ENCODE results near the gene TMEM163. TPM values are rescaled to one million over a fixed set of nuclear protein-coding genes. Genes with fewer than 3 reads are reported as not detected.

The TMEM163 gene
- total RNA-seq, 1 experiment from 2014 or later, result 2.5 TPM

GRCh38 chr2:134490559-134490958, 228.2 kb downstream of the TMEM163 start:
- intact Hi-C loops (cut with micrococcal nuclease; ENCODE audit: unreplicated experiment), result no loop called here
- no peak for TF ChIP-seq CTCF (IDR thresholded peaks at IDR 0.05; ENCODE audit: unreplicated experiment)
- Mint-ChIP-seq H3K9me3 (ENCODE audit: low read depth, unreplicated experiment) (no peaks in the 10 kb centered on the region), H3K27ac (ENCODE audit: unreplicated experiment) (no peak overlapping the region), H3K4me1 (ENCODE audit: low read depth, unreplicated experiment) (no peaks in the 10 kb centered on the region), H3K4me3 (ENCODE audit: low read depth, unreplicated experiment) (no peak overlapping the region), H3K36me3 (ENCODE audit: insufficient read depth, unreplicated experiment) (no peaks in the 10 kb centered on the region), H3K27me3 (ENCODE audit: unreplicated experiment) (no peaks in the 10 kb centered on the region)
- no peak for DNase-seq
- no TSS peak for BruUV-seq (replicated peaks)
- CTCF ChIA-PET, result no interaction called here

- no peaks in the 10 kb centered on the region for H3K4me1 Mint-ChIP-seq (ENCODE audit: low read depth, unreplicated experiment)
- no peak for DNase-seq
- H3K36me3 Mint-ChIP-seq (ENCODE audit: insufficient read depth, unreplicated experiment), result no peaks in the 10 kb centered on the region
- no peaks in the 10 kb centered on the region for H3K9me3 Mint-ChIP-seq (ENCODE audit: low read depth, unreplicated experiment)
- H3K4me3 Mint-ChIP-seq (ENCODE audit: low read depth, unreplicated experiment), result no peak overlapping the region
- no TSS peak for BruUV-seq (replicated peaks)
- CTCF ChIA-PET, result no interaction called here
- TF ChIP-seq CTCF (IDR thresholded peaks at IDR 0.05; ENCODE audit: unreplicated experiment), result no peak
- H3K27me3 Mint-ChIP-seq (ENCODE audit: unreplicated experiment), result no peaks in the 10 kb centered on the region
- H3K27ac Mint-ChIP-seq (ENCODE audit: unreplicated experiment), result no peak overlapping the region
- intact Hi-C loops (cut with micrococcal nuclease; ENCODE audit: unreplicated experiment), result no loop called here
Observed at GRCh38 chr2:134489732-134490384, 228.9 kb downstream of the TMEM163 start.

GRCh38 chr2:134482766-134483340, 235.9 kb downstream of the TMEM163 start:
- no peaks in the 10 kb centered on the region for H3K36me3 Mint-ChIP-seq (ENCODE audit: insufficient read depth, unreplicated experiment)
- no TSS peak for BruUV-seq (replicated peaks)
- H3K27ac Mint-ChIP-seq (ENCODE audit: unreplicated experiment), result no peak overlapping the region
- intact Hi-C loops (cut with micrococcal nuclease; ENCODE audit: unreplicated experiment), result no loop called here
- no peak for TF ChIP-seq CTCF (IDR thresholded peaks at IDR 0.05; ENCODE audit: unreplicated experiment)
- H3K4me3 Mint-ChIP-seq (ENCODE audit: low read depth, unreplicated experiment), result no peak overlapping the region
- no peaks in the 10 kb centered on the region for H3K27me3 Mint-ChIP-seq (ENCODE audit: unreplicated experiment)
- CTCF ChIA-PET, result no interaction called here
- no peak for DNase-seq
- no peaks in the 10 kb centered on the region for H3K4me1 Mint-ChIP-seq (ENCODE audit: low read depth, unreplicated experiment)
- no peaks in the 10 kb centered on the region for H3K9me3 Mint-ChIP-seq (ENCODE audit: low read depth, unreplicated experiment)

GRCh38 chr2:134482131-134482723, 236.6 kb downstream of the TMEM163 start:
- Mint-ChIP-seq H3K27me3 (ENCODE audit: unreplicated experiment) (no peaks in the 10 kb centered on the region), H3K27ac (ENCODE audit: unreplicated experiment) (no peak overlapping the region), H3K4me1 (ENCODE audit: low read depth, unreplicated experiment) (no peaks in the 10 kb centered on the region), H3K9me3 (ENCODE audit: low read depth, unreplicated experiment) (no peaks in the 10 kb centered on the region), H3K36me3 (ENCODE audit: insufficient read depth, unreplicated experiment) (no peaks in the 10 kb centered on the region), H3K4me3 (ENCODE audit: low read depth, unreplicated experiment) (no peak overlapping the region)
- DNase-seq, result no peak
- TF ChIP-seq CTCF (IDR thresholded peaks at IDR 0.05; ENCODE audit: unreplicated experiment), result no peak
- intact Hi-C loops (cut with micrococcal nuclease; ENCODE audit: unreplicated experiment), result no loop called here
- CTCF ChIA-PET, result no interaction called here
- BruUV-seq (replicated peaks), result no TSS peak

Measured in Calu3 (cell line).